ENCODE results near the gene ELOVL6.
"Not testable (repeated sequence)": the region's sequence is repeated elsewhere in the genome, so short reads cannot be mapped to it uniquely, and the experiment has no call there.

GRCh38 chr4:110218935-110219334 lies 20.5 kb upstream of the ELOVL6 start:
- not testable (repeated sequence) for TF ChIP-seq POLR2A, CTCF, POLR2AphosphoS5 (IDR thresholded peaks at IDR 0.05)

Measured in stomach (tissue), 4 donors.